Measurements from ENCODE around the gene CACNA1C.

CACNA1C gene

GRCh38 chr12:2314492-2314891 lies 261.7 kb downstream of the CACNA1C start:
- H3K9ac ChIP-seq: no peak overlapping the region

GRCh38 chr12:2317772-2318171 lies 265.0 kb downstream of the CACNA1C start:
- Histone ChIP-seq H3K36me3 (ENCODE audit: insufficient read depth) (no peaks in the 10 kb centered on the region), H4K20me1 (ENCODE audit: insufficient read depth) (no peaks in the 10 kb centered on the region), H3K27ac (no peak overlapping the region), H2AFZ (ENCODE audit: low read depth) (no peak overlapping the region), H3K27me3 (ENCODE audit: insufficient read depth, low read depth) (no peaks in the 10 kb centered on the region), H3K4me1 (ENCODE audit: low read depth, poor library complexity, severe bottlenecking) (no peaks in the 10 kb centered on the region), H3K4me2 (no peak overlapping the region), H3K9ac (no peak overlapping the region), H3K79me2 (ENCODE audit: insufficient read depth, low read depth) (no peaks in the 10 kb centered on the region), H3K4me3 (IDR thresholded peaks at IDR 0.05; ENCODE audit: insufficient read depth, low read depth, low read length) (no peak overlapping the region)
- no peak for TF ChIP-seq CTCF (conservative IDR thresholded peaks at IDR 0.05; ENCODE audit: low read depth, low read length)

More at GRCh38 chr12:2314492-2314891, 261.7 kb downstream of the CACNA1C start:
- Histone ChIP-seq H3K27ac (no peak overlapping the region), H3K36me3 (ENCODE audit: insufficient read depth) (no peaks in the 10 kb centered on the region), H3K79me2 (ENCODE audit: insufficient read depth, low read depth) (no peaks in the 10 kb centered on the region), H3K27me3 (ENCODE audit: insufficient read depth, low read depth) (no peaks in the 10 kb centered on the region), H3K4me1 (ENCODE audit: low read depth, poor library complexity, severe bottlenecking) (no peaks in the 10 kb centered on the region), H3K4me3 (IDR thresholded peaks at IDR 0.05; ENCODE audit: insufficient read depth, low read depth, low read length) (no peak overlapping the region), H2AFZ (ENCODE audit: low read depth) (no peak overlapping the region), H4K20me1 (ENCODE audit: insufficient read depth) (no peaks in the 10 kb centered on the region), H3K4me2 (no peak overlapping the region)
- TF ChIP-seq CTCF (conservative IDR thresholded peaks at IDR 0.05; ENCODE audit: low read depth, low read length): no peak

DNA sequence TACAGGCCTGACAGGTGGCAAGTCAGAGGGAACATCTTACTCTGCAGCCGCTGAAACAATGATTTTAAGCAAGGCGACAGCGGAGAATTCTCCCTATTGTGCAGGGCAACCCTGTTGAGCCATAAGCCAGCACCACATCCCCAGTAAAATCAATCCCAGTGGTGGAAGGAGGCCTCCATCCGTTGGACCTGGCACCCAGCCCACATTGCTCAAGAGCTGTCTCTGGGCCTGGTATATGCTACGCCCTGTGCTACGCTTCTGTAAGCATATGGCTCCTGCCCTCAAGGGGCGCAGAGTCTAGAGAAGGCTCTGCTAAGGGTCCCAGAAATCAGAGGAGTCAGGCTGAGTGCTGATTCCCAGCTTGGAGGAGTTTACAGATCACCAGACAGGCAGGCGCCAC lies 265.5 kb downstream of the CACNA1C start:
- Histone ChIP-seq H3K27ac (no peak overlapping the region), H4K20me1 (ENCODE audit: insufficient read depth) (no peaks in the 10 kb centered on the region), H3K79me2 (ENCODE audit: insufficient read depth, low read depth) (no peaks in the 10 kb centered on the region), H3K4me1 (ENCODE audit: low read depth, poor library complexity, severe bottlenecking) (no peaks in the 10 kb centered on the region), H3K36me3 (ENCODE audit: insufficient read depth) (no peaks in the 10 kb centered on the region), H3K4me2 (no peak overlapping the region), H3K9ac (no peak overlapping the region), H2AFZ (ENCODE audit: low read depth) (no peak overlapping the region), H3K4me3 (IDR thresholded peaks at IDR 0.05; ENCODE audit: insufficient read depth, low read depth, low read length) (no peak overlapping the region), H3K27me3 (ENCODE audit: insufficient read depth, low read depth) (no peaks in the 10 kb centered on the region)
- TF ChIP-seq CTCF (conservative IDR thresholded peaks at IDR 0.05; ENCODE audit: low read depth, low read length): no peak

DNA sequence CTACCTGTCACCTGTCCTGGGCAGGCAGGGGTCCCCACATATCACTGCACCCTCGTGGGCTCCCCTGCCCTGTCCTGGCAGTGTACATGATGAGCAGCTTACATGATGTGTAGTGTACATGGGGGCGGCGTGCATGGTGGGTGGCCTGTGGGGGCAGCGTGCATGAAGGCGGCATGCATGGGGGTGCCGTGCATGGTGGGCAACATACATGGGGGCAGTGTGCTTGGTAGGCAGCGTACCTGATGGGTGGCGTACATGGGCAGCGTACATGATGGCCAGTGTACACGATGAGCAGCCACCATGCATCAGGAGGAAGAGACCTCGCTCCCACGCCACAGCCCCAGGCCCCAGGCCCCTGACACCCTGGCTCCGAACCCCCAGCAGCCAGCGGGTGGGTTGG lies 266.3 kb downstream of the CACNA1C start:
- H3K27ac ChIP-seq: no peak overlapping the region
- H3K79me2 ChIP-seq (ENCODE audit: insufficient read depth, low read depth): no peaks in the 10 kb centered on the region
- no peak overlapping the region for H3K4me3 ChIP-seq (IDR thresholded peaks at IDR 0.05; ENCODE audit: insufficient read depth, low read depth, low read length)
- TF ChIP-seq CTCF (conservative IDR thresholded peaks at IDR 0.05; ENCODE audit: low read depth, low read length): no peak
- H4K20me1 ChIP-seq (ENCODE audit: insufficient read depth): no peaks in the 10 kb centered on the region
- H3K36me3 ChIP-seq (ENCODE audit: insufficient read depth): no peaks in the 10 kb centered on the region
- no peaks in the 10 kb centered on the region for H3K27me3 ChIP-seq (ENCODE audit: insufficient read depth, low read depth)
- H2AFZ ChIP-seq (ENCODE audit: low read depth): no peak overlapping the region
- H3K4me2 ChIP-seq: no peak overlapping the region
- H3K9ac ChIP-seq: no peak overlapping the region
- H3K4me1 ChIP-seq (ENCODE audit: low read depth, poor library complexity, severe bottlenecking): no peaks in the 10 kb centered on the region
